ENCODE results near the gene CRYBA4.

Gene CRYBA4

DNA sequence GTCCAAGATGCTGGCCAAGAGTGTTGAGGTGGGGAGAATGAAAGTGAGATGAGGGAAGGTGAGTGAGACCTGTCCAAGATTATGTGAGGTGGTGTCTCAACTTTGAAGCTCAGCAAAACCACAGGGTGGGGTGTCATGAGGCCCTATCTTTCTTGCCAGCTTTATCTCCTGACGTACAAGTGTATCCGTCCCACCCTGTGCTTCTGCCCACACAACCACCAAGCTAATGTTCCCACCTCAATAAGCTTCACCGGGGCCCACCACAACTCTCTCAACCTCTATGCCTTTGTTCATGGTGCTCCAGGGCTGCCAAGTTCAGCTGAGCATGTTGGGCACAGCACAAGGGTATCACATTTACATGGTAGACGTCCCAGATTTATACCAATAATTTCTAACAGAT lies 24.7 kb upstream of the CRYBA4 start:
- Histone ChIP-seq H3K9ac (ENCODE audit: insufficient read length, low read depth) (no peak overlapping the region), H3K9me3 (ENCODE audit: insufficient read depth, low read length) (no peaks in the 10 kb centered on the region), H3K27me3 (ENCODE audit: insufficient read depth, insufficient read length) (no peaks in the 10 kb centered on the region), H3K4me3 (ENCODE audit: insufficient read length, low read depth) (no peak overlapping the region), H3K4me1 (ENCODE audit: insufficient read depth, insufficient read length) (peaks cover 5% of the 10 kb centered on the region), H3K36me3 (ENCODE audit: insufficient read depth, insufficient read length, low read length) (no peaks in the 10 kb centered on the region)
- no peak for DNase-seq (ENCODE audit: low read depth, low spot score)
- TF ChIP-seq YY1 (IDR thresholded peaks at IDR 0.05; ENCODE audit: insufficient read depth, insufficient read length), result no peak
- TF ChIP-seq SUZ12 (IDR thresholded peaks at IDR 0.05; ENCODE audit: extremely low read depth, insufficient read depth, insufficient read length), result no peak
- no peak for TF ChIP-seq ZNF274 (IDR thresholded peaks at IDR 0.05; ENCODE audit: low read depth, low read length)

DNA sequence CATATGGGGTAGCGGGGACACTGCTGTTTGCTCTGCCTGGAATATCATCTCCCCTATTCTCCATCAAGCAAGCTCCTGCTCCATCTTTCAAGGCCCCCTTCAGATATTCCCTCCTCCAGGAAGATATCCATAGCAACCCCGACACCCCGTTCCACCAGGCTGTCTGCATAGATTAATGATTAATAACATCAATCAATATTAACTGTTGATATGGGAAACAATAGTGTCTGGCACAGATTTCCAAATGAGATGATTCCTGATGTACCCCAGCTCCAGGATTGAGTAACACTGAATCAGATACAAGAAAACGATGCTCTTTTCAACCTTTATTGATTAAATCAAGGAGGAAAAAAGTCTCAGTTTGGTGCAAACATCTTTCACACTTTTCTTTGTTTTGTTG lies 24.3 kb upstream of the CRYBA4 start:
- DNase-seq (ENCODE audit: low read depth, low spot score), result no peak
- TF ChIP-seq YY1 (IDR thresholded peaks at IDR 0.05; ENCODE audit: insufficient read depth, insufficient read length) (no peak), SUZ12 (IDR thresholded peaks at IDR 0.05; ENCODE audit: extremely low read depth, insufficient read depth, insufficient read length) (no peak), ZNF274 (IDR thresholded peaks at IDR 0.05; ENCODE audit: low read depth, low read length) (no peak)
- Histone ChIP-seq H3K27me3 (ENCODE audit: insufficient read depth, insufficient read length) (no peaks in the 10 kb centered on the region), H3K4me3 (ENCODE audit: insufficient read length, low read depth) (no peak overlapping the region), H3K9me3 (ENCODE audit: insufficient read depth, low read length) (no peaks in the 10 kb centered on the region), H3K4me1 (ENCODE audit: insufficient read depth, insufficient read length) (peaks cover 5% of the 10 kb centered on the region), H3K36me3 (ENCODE audit: insufficient read depth, insufficient read length, low read length) (no peaks in the 10 kb centered on the region), H3K9ac (ENCODE audit: insufficient read length, low read depth) (no peak overlapping the region)

DNA sequence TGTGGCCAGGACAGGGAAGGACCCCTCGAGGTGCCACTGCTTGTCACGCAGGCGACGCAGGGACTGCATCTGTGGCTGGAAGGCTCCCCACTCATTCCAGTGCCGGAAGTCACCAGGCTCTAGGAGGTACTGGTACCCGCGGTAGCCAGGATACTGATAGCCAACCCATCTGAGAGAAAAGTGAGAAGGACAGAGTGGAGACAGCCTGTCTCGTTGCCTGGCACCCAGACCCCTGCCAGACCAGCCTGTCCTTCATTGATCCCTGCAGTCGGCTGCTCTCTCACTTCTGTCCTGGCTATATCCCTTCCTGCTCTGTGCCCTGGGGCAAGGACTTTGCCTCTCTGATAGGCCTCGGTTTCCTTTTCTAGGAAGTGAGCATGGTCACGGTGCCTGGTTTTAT lies 22.3 kb upstream of the CRYBA4 start:
- TF ChIP-seq SUZ12 (IDR thresholded peaks at IDR 0.05; ENCODE audit: extremely low read depth, insufficient read depth, insufficient read length), result no peak
- no peak for TF ChIP-seq YY1 (IDR thresholded peaks at IDR 0.05; ENCODE audit: insufficient read depth, insufficient read length)
- TF ChIP-seq ZNF274 (IDR thresholded peaks at IDR 0.05; ENCODE audit: low read depth, low read length), result no peak
- DNase-seq (ENCODE audit: low read depth, low spot score), result no peak
- no peaks in the 10 kb centered on the region for H3K9me3 ChIP-seq (ENCODE audit: insufficient read depth, low read length)
- H3K4me3 ChIP-seq (ENCODE audit: insufficient read length, low read depth), result no peak overlapping the region
- peak overlapping the region; percentile 42 for H3K9ac ChIP-seq (ENCODE audit: insufficient read length, low read depth)
- no peaks in the 10 kb centered on the region for H3K27me3 ChIP-seq (ENCODE audit: insufficient read depth, insufficient read length)
- H3K4me1 ChIP-seq (ENCODE audit: insufficient read depth, insufficient read length), result peaks cover 5% of the 10 kb centered on the region
- H3K36me3 ChIP-seq (ENCODE audit: insufficient read depth, insufficient read length, low read length), result no peaks in the 10 kb centered on the region

DNA sequence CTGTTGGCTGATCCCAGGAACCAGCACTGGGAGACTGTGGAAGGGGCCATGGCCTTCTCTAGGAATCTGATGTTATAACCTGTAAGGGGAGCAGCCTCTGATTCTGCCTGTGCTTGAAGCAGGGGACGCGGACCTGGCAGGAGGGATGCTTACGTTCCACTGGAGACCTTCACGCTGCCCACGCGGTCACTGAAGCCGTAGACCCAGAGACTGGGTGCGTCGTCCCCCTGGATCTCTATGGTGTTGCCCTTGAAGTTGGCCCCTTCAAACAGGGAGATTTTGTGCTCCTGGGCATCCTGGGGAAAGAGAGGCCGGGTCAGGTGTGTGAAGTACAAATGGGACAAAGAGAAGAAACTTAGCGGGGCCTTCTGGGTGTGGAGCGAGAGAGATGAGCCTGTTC lies 20.0 kb upstream of the CRYBA4 start:
- no peak for DNase-seq (ENCODE audit: low read depth, low spot score)
- H3K36me3 ChIP-seq (ENCODE audit: insufficient read depth, insufficient read length, low read length), result no peaks in the 10 kb centered on the region
- H3K4me3 ChIP-seq (ENCODE audit: insufficient read length, low read depth), result no peak overlapping the region
- H3K4me1 ChIP-seq (ENCODE audit: insufficient read depth, insufficient read length), result peaks cover 5% of the 10 kb centered on the region
- no peaks in the 10 kb centered on the region for H3K9me3 ChIP-seq (ENCODE audit: insufficient read depth, low read length)
- H3K9ac ChIP-seq (ENCODE audit: insufficient read length, low read depth), result peak overlapping the region; percentile 10
- H3K27me3 ChIP-seq (ENCODE audit: insufficient read depth, insufficient read length), result no peaks in the 10 kb centered on the region
- no peak for TF ChIP-seq YY1 (IDR thresholded peaks at IDR 0.05; ENCODE audit: insufficient read depth, insufficient read length)
- no peak for TF ChIP-seq ZNF274 (IDR thresholded peaks at IDR 0.05; ENCODE audit: low read depth, low read length)
- TF ChIP-seq SUZ12 (IDR thresholded peaks at IDR 0.05; ENCODE audit: extremely low read depth, insufficient read depth, insufficient read length), result no peak

DNA sequence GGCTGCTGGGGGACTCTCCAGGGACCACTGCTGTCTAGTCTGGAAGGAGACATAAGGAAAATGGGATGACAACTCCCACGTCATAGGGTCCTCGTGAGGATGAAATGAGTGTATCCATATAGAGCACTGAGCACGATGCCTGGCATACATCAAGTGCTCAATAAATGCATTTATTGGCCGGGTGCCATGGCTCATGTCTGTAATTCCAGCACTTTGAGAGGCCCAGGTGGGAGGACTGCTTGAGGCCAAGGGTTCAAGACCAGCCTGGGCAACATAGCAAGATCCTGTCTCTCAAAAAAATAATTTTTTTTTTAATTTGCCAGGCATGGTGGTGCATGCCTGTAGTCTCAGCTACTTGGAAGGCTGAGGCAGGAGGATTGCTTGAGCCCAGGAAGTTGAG lies 19.6 kb upstream of the CRYBA4 start:
- Histone ChIP-seq H3K4me1 (ENCODE audit: insufficient read depth, insufficient read length) (peaks cover 5% of the 10 kb centered on the region), H3K9me3 (ENCODE audit: insufficient read depth, low read length) (no peaks in the 10 kb centered on the region), H3K27me3 (ENCODE audit: insufficient read depth, insufficient read length) (no peaks in the 10 kb centered on the region), H3K36me3 (ENCODE audit: insufficient read depth, insufficient read length, low read length) (no peaks in the 10 kb centered on the region), H3K9ac (ENCODE audit: insufficient read length, low read depth) (peak overlapping the region; percentile 10), H3K4me3 (ENCODE audit: insufficient read length, low read depth) (no peak overlapping the region)
- no peak for DNase-seq (ENCODE audit: low read depth, low spot score)
- TF ChIP-seq SUZ12 (IDR thresholded peaks at IDR 0.05; ENCODE audit: extremely low read depth, insufficient read depth, insufficient read length), result no peak
- no peak for TF ChIP-seq ZNF274 (IDR thresholded peaks at IDR 0.05; ENCODE audit: low read depth, low read length)
- no peak for TF ChIP-seq YY1 (IDR thresholded peaks at IDR 0.05; ENCODE audit: insufficient read depth, insufficient read length)

DNA sequence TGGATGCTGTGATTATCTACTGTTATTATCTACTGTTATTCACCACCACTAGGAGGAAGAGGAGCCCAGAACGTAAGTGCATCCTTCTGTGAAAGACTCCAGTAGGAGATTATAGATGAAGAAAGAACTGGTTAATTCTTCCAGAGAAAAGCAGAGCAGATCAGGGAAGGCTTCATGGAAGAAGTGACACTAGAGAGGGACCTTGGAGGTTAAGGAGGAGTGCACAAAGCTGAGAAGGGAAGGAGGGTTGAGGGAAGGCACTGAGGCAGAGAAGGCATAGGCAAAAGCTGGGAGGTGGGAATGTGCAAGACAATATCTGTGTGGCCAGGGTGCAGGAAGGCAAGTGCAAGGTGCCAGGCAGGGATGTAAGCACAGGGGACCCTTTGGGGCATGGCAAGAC lies 17.4 kb upstream of the CRYBA4 start:
- DNase-seq (ENCODE audit: low read depth, low spot score), result no peak
- Histone ChIP-seq H3K27me3 (ENCODE audit: insufficient read depth, insufficient read length) (no peaks in the 10 kb centered on the region), H3K9ac (ENCODE audit: insufficient read length, low read depth) (no peak overlapping the region), H3K36me3 (ENCODE audit: insufficient read depth, insufficient read length, low read length) (no peaks in the 10 kb centered on the region), H3K4me1 (ENCODE audit: insufficient read depth, insufficient read length) (peaks cover 5% of the 10 kb centered on the region), H3K4me3 (ENCODE audit: insufficient read length, low read depth) (no peak overlapping the region), H3K9me3 (ENCODE audit: insufficient read depth, low read length) (no peaks in the 10 kb centered on the region)
- TF ChIP-seq YY1 (IDR thresholded peaks at IDR 0.05; ENCODE audit: insufficient read depth, insufficient read length), result no peak
- TF ChIP-seq ZNF274 (IDR thresholded peaks at IDR 0.05; ENCODE audit: low read depth, low read length), result no peak
- TF ChIP-seq SUZ12 (IDR thresholded peaks at IDR 0.05; ENCODE audit: extremely low read depth, insufficient read depth, insufficient read length), result no peak

DNA sequence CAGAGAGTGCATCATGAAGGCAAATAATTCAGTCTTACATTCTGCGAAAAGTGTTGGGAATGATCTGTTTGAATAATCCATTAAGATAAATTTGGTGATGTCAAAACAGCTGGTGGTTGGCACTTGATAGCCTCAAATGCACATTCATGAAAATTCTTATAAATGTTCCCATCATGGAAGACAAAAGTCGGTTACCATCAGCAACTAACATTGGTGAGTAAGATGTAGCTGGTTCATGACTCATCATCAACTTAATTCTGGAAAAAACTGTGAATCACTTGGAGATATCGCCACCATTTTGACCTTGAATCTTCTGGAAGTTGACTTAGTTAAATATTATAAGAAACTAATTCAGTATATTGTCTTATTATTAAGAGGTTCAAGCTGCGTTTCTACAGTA lies 15.2 kb upstream of the CRYBA4 start:
- Histone ChIP-seq H3K9ac (ENCODE audit: insufficient read length, low read depth) (no peak overlapping the region), H3K36me3 (ENCODE audit: insufficient read depth, insufficient read length, low read length) (no peaks in the 10 kb centered on the region), H3K9me3 (ENCODE audit: insufficient read depth, low read length) (no peaks in the 10 kb centered on the region), H3K27me3 (ENCODE audit: insufficient read depth, insufficient read length) (no peaks in the 10 kb centered on the region), H3K4me1 (ENCODE audit: insufficient read depth, insufficient read length) (peaks cover 2% of the 10 kb centered on the region), H3K4me3 (ENCODE audit: insufficient read length, low read depth) (no peak overlapping the region)
- TF ChIP-seq YY1 (IDR thresholded peaks at IDR 0.05; ENCODE audit: insufficient read depth, insufficient read length) (no peak), SUZ12 (IDR thresholded peaks at IDR 0.05; ENCODE audit: extremely low read depth, insufficient read depth, insufficient read length) (no peak), ZNF274 (IDR thresholded peaks at IDR 0.05; ENCODE audit: low read depth, low read length) (no peak)
- no peak for DNase-seq (ENCODE audit: low read depth, low spot score)

DNA sequence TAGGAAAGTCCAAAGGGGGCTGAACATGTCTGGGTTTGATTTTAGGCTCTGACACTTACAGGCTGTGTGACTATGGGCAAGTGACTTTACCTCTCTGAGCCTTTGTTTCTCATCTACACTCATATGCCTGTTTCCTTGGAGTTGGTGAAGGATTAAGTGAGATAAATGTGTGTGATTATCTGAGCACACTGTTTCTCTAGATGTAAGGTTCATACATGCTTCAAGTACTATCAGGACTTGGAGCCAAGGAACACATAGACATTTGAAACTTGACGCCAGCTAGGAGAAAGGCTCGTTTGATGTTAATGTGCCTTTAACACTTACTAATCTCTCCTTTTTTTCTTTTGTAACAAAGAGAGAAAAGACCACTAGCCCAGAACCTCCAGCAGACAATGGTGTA lies 13.6 kb upstream of the CRYBA4 start:
- TF ChIP-seq SUZ12 (IDR thresholded peaks at IDR 0.05; ENCODE audit: extremely low read depth, insufficient read depth, insufficient read length), result no peak
- TF ChIP-seq YY1 (IDR thresholded peaks at IDR 0.05; ENCODE audit: insufficient read depth, insufficient read length), result no peak
- no peak for TF ChIP-seq ZNF274 (IDR thresholded peaks at IDR 0.05; ENCODE audit: low read depth, low read length)
- H3K36me3 ChIP-seq (ENCODE audit: insufficient read depth, insufficient read length, low read length), result no peaks in the 10 kb centered on the region
- H3K4me3 ChIP-seq (ENCODE audit: insufficient read length, low read depth), result no peak overlapping the region
- no peak overlapping the region for H3K9ac ChIP-seq (ENCODE audit: insufficient read length, low read depth)
- no peak for DNase-seq (ENCODE audit: low read depth, low spot score)
- peaks cover 5% of the 10 kb centered on the region for H3K4me1 ChIP-seq (ENCODE audit: insufficient read depth, insufficient read length)
- no peaks in the 10 kb centered on the region for H3K9me3 ChIP-seq (ENCODE audit: insufficient read depth, low read length)
- H3K27me3 ChIP-seq (ENCODE audit: insufficient read depth, insufficient read length), result peaks cover 1% of the 10 kb centered on the region

Measured in NT2/D1 (cell line).